ENCODE data around the gene ACAP2. TPM values are rescaled to one million over a fixed set of nuclear protein-coding genes. Genes with fewer than 3 reads are reported as not detected.
"Not testable (repeated sequence)": the region's sequence is repeated elsewhere in the genome, so short reads cannot be mapped to it uniquely, and the experiment has no call there.

Gene ACAP2
- total RNA-seq, 1 experiment from 2014 or later, result 42.0 TPM

GRCh38 chr3:195230244-195230643 is 212.6 kb downstream of the ACAP2 start:
- Mint-ChIP-seq H3K4me3 (no peak overlapping the region), H3K4me1 (no peaks in the 10 kb centered on the region), H3K27ac (no peak overlapping the region), H3K36me3 (peaks cover 35% of the 10 kb centered on the region), H3K9me3 (peaks cover 44% of the 10 kb centered on the region), H3K27me3 (ENCODE audit: low read depth) (no peaks in the 10 kb centered on the region; the same call in 1 of the 2 replicates)
- no peak for ATAC-seq
- TF ChIP-seq ZNF121 (CRISPR knock-in tag; IDR thresholded peaks at IDR 0.05), result no peak
- TF ChIP-seq ELF4 (CRISPR knock-in tag; IDR thresholded peaks at IDR 0.05; ENCODE audit: low read depth), result no peak
- TF ChIP-seq RELA (CRISPR knock-in tag; IDR thresholded peaks at IDR 0.05; ENCODE audit: borderline replicate concordance), result no peak
- no peak for TF ChIP-seq TP53 (CRISPR knock-in tag; IDR thresholded peaks at IDR 0.05)
- TF ChIP-seq OVOL2 (CRISPR knock-in tag; IDR thresholded peaks at IDR 0.05; ENCODE audit: borderline replicate concordance), result no peak
- TF ChIP-seq MLX (CRISPR knock-in tag; IDR thresholded peaks at IDR 0.05), result no peak
- TF ChIP-seq ZNF232 (CRISPR knock-in tag; IDR thresholded peaks at IDR 0.05), result no peak
- no peak for TF ChIP-seq SMAD4 (CRISPR knock-in tag; IDR thresholded peaks at IDR 0.05)
- no peak for TF ChIP-seq NFE2L1 (CRISPR knock-in tag; IDR thresholded peaks at IDR 0.05)
- no peak for TF ChIP-seq TCF7 (CRISPR knock-in tag; IDR thresholded peaks at IDR 0.05; ENCODE audit: low read depth)
- TF ChIP-seq ATF1 (CRISPR knock-in tag; IDR thresholded peaks at IDR 0.05), result no peak
- TF ChIP-seq, protein P1, sequence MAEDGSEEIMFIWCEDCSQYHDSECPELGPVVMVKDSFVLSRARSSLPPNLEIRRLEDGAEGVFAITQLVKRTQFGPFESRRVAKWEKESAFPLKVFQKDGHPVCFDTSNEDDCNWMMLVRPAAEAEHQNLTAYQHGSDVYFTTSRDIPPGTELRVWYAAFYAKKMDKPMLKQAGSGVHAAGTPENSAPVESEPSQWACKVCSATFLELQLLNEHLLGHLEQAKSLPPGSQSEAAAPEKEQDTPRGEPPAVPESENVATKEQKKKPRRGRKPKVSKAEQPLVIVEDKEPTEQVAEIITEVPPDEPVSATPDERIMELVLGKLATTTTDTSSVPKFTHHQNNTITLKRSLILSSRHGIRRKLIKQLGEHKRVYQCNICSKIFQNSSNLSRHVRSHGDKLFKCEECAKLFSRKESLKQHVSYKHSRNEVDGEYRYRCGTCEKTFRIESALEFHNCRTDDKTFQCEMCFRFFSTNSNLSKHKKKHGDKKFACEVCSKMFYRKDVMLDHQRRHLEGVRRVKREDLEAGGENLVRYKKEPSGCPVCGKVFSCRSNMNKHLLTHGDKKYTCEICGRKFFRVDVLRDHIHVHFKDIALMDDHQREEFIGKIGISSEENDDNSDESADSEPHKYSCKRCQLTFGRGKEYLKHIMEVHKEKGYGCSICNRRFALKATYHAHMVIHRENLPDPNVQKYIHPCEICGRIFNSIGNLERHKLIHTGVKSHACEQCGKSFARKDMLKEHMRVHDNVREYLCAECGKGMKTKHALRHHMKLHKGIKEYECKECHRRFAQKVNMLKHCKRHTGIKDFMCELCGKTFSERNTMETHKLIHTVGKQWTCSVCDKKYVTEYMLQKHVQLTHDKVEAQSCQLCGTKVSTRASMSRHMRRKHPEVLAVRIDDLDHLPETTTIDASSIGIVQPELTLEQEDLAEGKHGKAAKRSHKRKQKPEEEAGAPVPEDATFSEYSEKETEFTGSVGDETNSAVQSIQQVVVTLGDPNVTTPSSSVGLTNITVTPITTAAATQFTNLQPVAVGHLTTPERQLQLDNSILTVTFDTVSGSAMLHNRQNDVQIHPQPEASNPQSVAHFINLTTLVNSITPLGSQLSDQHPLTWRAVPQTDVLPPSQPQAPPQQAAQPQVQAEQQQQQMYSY (CRISPR knock-in tag; IDR thresholded peaks at IDR 0.05), result no peak
- ChIA-PET POLR2A (no interaction called here), CTCF (no interaction called here)
- DNase-seq (ENCODE audit: low spot score), result no peak

DNA sequence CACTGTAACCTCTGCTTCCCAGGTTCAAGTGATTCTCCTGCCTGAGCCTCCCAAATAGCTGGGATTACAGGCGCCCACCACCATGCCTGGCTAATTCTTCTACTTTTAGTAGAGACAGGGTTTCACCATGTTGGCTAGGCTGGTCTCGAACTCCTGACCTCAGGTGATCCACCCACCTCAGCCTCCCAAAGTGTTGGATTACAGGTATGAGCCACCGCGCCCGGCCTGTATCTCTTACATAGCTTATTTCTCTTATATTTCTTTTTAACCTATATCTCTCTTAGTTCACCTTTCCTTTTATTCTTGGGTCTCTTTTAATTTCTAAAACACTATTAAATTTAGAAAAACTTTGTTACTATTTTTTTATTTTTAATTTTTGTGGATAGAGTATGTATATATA is 213.9 kb downstream of the ACAP2 start:
- H3K4me1 Mint-ChIP-seq; H3K27ac Mint-ChIP-seq; H3K4me3 Mint-ChIP-seq; DNase-seq (ENCODE audit: low spot score); H3K27me3 Mint-ChIP-seq (ENCODE audit: low read depth); ATAC-seq; CTCF ChIA-PET: not testable (repeated sequence)
- peaks cover 37% of the 10 kb centered on the region for H3K9me3 Mint-ChIP-seq
- POLR2A ChIA-PET, result interaction anchor here (0.7 kb wide), 1 partner anchor 18 kb away, joined by 6 read pairs; no protein-coding TSS in a partner anchor
- peaks cover 28% of the 10 kb centered on the region for H3K36me3 Mint-ChIP-seq

DNA sequence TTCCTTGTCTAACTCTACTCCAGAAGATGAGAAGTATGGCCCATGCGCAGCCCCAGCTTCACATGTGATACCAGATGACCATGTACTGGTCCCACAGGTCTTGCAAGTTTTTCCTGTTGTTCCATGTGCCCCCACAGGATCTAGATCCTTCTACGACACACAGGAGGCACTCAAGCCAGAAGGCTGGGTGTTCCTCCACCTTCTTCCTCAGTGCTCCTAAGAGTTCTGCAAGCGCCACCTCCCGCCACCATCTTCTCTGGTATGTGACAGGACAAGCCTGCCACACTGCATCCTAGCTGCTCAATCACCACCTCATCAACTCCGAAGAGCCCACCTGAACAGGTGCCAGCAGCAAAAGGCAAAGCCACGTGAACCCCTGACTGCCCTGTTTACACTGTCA is 214.9 kb downstream of the ACAP2 start:
- Mint-ChIP-seq H3K27me3 (ENCODE audit: low read depth) (no peaks in the 10 kb centered on the region), H3K27ac (no peak overlapping the region), H3K36me3 (peaks cover 19% of the 10 kb centered on the region), H3K4me3 (no peak overlapping the region), H3K4me1 (peaks cover 19% of the 10 kb centered on the region), H3K9me3 (peaks cover 29% of the 10 kb centered on the region)
- ChIA-PET POLR2A (no interaction called here), CTCF (interaction anchor here (1.6 to 1.9 kb wide), 4 partner anchors 24 to 41 kb away, joined by 6 to 9 read pairs (median 8); no protein-coding TSS in a partner anchor)
- TF ChIP-seq SOX15 (CRISPR knock-in tag; IDR thresholded peaks at IDR 0.05) (no peak), FOXJ3 (CRISPR knock-in tag; IDR thresholded peaks at IDR 0.05; ENCODE audit: borderline replicate concordance) (no peak), ZNF423 (CRISPR knock-in tag; IDR thresholded peaks at IDR 0.05) (no peak), CREB1 (CRISPR knock-in tag; IDR thresholded peaks at IDR 0.05) (no peak), ZSCAN18 (CRISPR knock-in tag; IDR thresholded peaks at IDR 0.05) (no peak)
- DNase-seq (ENCODE audit: low spot score) (no peak), ATAC-seq (no peak)
